DMS 273 (cell line): ENCODE results near the gene PSMA6.

Source experiments
- DNase-seq: peaks from one replicate; lab custom pipeline; 2025; ENCODE audit not compliant: unreplicated experiment; lab: John Stamatoyannopoulos, UW

PSMA6 gene

DNA sequence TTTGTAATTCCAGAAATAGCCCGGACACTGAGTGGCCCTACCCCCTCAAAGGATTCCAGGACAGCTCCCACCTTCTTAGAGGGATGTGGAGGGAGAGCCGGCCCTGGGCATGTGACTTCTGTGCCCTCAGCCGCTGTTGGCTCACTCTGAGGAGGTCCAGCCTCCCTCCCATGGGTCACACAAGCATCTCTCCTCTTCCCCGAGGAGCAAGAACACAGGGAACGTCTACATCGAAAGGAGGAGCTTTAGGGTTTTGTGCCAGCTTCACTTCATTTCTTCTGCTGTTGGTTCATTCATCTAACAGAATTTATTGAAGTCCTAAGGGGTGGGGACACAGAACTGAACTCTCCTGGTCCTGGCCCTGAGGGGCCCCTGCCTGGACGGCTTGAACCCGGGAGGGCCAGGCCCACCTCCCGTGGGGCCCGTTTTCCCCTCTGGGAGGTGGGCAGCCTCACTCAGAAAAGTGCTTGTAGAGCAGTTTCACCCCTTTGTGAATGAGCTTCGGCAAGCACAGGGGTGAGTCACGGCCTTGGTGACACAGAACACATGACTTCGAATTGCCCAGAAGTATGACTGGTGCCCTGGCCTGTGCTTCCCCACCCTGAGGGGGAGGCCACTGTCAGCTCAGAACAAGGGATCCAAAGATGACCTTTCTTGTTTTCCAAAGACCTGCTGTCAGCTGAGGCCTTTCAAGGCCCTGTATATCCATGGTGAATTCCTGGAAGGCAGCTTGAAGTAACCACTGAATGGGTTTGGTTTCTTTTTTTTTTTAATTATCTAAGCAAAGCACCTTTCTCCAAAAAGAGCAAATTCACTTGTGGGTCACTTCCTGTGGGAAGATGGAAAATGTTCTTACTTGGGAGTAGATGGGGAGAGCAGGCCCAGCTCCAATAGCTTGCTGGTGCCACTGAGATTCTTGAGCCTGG is 73.2 kb downstream of the PSMA6 start:
- no peak for DNase-seq

DNA sequence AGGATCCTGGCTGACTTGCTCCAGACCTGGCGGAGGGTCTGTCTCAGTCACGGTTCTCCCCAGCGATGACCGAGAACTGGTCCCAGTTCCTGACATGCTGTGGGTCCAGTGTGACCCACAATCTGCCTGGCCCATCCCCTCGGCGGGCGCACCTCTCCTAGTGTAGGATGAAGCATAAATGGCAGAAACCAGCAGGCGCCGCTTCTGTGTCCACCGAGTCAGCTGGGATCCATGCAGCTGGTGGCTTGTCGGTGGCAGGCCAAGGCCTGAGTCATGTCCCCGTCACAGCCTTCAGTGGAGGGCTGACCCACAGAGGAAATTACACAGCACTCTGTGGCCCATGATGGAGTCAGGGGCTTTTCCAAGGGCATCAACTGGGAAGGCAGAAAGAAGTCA is 73.9 kb downstream of the PSMA6 start:
- DNase-seq: no peak

DNA sequence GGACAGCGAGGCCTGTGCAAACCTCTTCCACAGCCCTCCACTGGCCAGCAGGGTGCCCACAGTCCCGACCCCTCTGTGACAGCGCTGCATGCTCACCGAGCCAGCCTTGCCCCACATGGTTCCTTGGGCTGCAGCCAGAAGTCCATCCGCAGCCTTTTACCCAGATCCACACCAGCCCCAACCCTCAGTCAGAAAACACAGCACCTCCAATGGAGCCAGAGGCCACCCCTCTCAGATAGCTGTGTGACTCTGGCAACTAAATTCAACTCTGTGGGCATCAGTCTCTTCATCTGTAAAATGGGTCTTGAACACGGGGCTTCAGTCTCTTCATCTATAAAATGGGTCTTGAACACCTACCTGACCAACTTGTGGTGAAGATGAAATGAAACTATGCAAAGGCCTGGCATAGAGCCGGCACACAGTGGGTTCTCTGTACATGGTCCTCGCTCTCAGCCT is 74.4 kb downstream of the PSMA6 start:
- no peak for DNase-seq

DNA sequence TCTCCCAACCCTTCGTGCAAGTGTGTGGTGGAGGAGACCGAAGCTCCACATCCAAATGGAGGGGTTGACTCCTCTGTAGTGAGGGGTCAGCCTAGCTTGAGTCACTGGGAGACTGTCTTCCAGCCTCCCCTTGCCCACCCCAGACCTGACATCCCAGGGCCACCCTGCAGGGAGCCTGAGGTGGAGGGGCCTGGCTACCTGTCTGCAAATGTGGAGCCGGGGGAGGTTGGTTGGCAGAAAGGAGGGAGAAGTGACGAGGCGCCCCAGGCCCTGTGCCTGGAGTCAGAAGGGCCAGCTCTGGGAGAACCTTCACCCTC is 74.8 kb downstream of the PSMA6 start:
- no peak for DNase-seq
